GM12891 (cell line): ENCODE measurements around the gene BTBD9.

Experiments used
- POLR2A ChIP-seq: IDR thresholded peaks from 2 replicates; pipeline ENCODE4 v1.6.1; 2011; ENCODE audit warnings: low read depth, low read length, control low read depth
- POLR2AphosphoS5 ChIP-seq: IDR thresholded peaks from 2 replicates; pipeline ENCODE4 v1.6.1; 2011; ENCODE audit warnings: low read depth, low read length, control low read depth
- TAF1 ChIP-seq: IDR thresholded peaks from 2 replicates; pipeline ENCODE4 v1.6.1; 2011; ENCODE audit warnings: low read depth, low read length, control low read depth

DNA sequence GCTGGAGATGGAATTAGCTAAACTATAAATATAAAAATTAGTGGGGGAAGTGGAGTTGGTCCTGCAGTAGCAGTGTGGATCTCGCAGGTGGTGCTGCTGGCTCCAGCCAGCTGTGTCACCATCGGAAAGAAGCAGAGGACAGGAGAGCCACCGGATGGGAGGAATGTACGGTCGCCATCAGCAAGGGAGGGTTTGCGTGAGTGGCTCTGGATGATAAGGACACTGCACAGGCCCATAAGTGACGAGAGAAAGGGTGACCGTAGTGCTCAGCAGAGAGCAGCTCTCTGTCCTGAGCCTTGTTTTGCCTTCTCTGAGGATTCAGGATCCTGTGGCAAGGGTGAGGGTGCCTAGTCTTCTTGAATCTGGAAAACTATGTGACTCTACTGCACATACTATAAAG, 441.5 kb downstream of the BTBD9 start:
- TF ChIP-seq POLR2A (no peak), TAF1 (no peak), POLR2AphosphoS5 (no peak)
